ENCODE measurements around the gene EN2. TPM values are rescaled to one million over a fixed set of nuclear protein-coding genes. Genes with fewer than 3 reads are reported as not detected.

Gene EN2
- total RNA-seq (2014; rRNA removed; shearing (Covaris generic)) (not detected in 2 replicates), total RNA-seq (2022) (not detected in 2 replicates), Bru-seq, nascent RNA (not detected), BruChase-seq, experiment 1, labeled RNA remaining after a 6-hour chase (not detected), BruChase-seq, experiment 2, labeled RNA remaining after a 2-hour chase (not detected)
- long read RNA-seq: 0 reads

DNA sequence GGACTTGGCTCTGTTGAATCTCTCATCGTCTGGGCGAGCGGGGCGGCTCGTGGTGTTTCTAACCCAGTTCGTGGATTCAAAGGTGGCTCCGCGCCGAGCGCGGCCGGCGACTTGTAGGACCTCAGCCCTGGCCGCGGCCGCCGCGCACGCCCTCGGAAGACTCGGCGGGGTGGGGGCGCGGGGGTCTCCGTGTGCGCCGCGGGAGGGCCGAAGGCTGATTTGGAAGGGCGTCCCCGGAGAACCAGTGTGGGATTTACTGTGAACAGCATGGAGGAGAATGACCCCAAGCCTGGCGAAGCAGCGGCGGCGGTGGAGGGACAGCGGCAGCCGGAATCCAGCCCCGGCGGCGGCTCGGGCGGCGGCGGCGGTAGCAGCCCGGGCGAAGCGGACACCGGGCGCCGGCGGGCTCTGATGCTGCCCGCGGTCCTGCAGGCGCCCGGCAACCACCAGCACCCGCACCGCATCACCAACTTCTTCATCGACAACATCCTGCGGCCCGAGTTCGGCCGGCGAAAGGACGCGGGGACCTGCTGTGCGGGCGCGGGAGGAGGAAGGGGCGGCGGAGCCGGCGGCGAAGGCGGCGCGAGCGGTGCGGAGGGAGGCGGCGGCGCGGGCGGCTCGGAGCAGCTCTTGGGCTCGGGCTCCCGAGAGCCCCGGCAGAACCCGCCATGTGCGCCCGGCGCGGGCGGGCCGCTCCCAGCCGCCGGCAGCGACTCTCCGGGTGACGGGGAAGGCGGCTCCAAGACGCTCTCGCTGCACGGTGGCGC, at the start of gene EN2:
TSS of gene EN2 (plus strand) at position 19 of the 767 bp plus-strand sequence. CDS start at position 268, 249 bp downstream.
- Histone ChIP-seq H3K9me3 (ENCODE audit: low read length) (no peaks in the 10 kb centered on the region), H2AFZ (ENCODE audit: low read length) (no peak within 1 kb of the TSS), H3K4me3 (ENCODE audit: low read depth, low read length, poor library complexity, severe bottlenecking) (no peak within 1 kb of the TSS), H3K4me1 (ENCODE audit: insufficient read depth, low read length, poor library complexity, severe bottlenecking) (no peaks in the 10 kb centered on the region), H4K20me1 (ENCODE audit: insufficient read depth, low read length) (no peaks in the 10 kb centered on the region), H3K4me2 (ENCODE audit: low read length) (no peak within 1 kb of the TSS), H3K27ac (ENCODE audit: low read depth, low read length, poor library complexity, severe bottlenecking) (no peak within 1 kb of the TSS), H3K79me2 (ENCODE audit: insufficient read depth, low read depth, low read length) (no peaks in the 10 kb centered on the region), H3K36me3 (ENCODE audit: insufficient read depth, low read length) (no peaks in the 10 kb centered on the region), H3K9me2 (ENCODE audit: insufficient read depth, low read length) (no peaks in the 10 kb centered on the region)
- CTCF ChIA-PET (ENCODE audit: unreplicated experiment): no interaction called here
- TF ChIP-seq CTCF (conservative IDR thresholded peaks at IDR 0.05; ENCODE audit: low read length) (no peak), EZH2phosphoT487 (IDR thresholded peaks at IDR 0.05; ENCODE audit: borderline replicate concordance, low read depth, low read length) (no peak)
- DNase-seq (ENCODE audit: low spot score): no peak
- POLR2A ChIA-PET: no interaction called here
- no TSS peak for BruUV-seq (replicated peaks)
- intact Hi-C loops (cut with micrococcal nuclease; ENCODE audit: unreplicated experiment): no loop called here

GRCh38 chr7:155408651-155409586, 49.0 kb upstream of the EN2 start:
- no TSS peak for BruUV-seq (replicated peaks)
- CTCF ChIA-PET (ENCODE audit: unreplicated experiment): no interaction called here
- no peak overlapping the region for H3K27ac ChIP-seq (ENCODE audit: low read depth, low read length, poor library complexity, severe bottlenecking)

More at GRCh38 chr7:155408651-155409586, 49.0 kb upstream of the EN2 start:
- TF ChIP-seq EZH2phosphoT487 (IDR thresholded peaks at IDR 0.05; ENCODE audit: borderline replicate concordance, low read depth, low read length): no peak
- TF ChIP-seq CTCF (conservative IDR thresholded peaks at IDR 0.05; ENCODE audit: low read length): no peak
- no peaks in the 10 kb centered on the region for H3K36me3 ChIP-seq (ENCODE audit: insufficient read depth, low read length)
- intact Hi-C loops (cut with micrococcal nuclease; ENCODE audit: unreplicated experiment): no loop called here
- no peaks in the 10 kb centered on the region for H3K79me2 ChIP-seq (ENCODE audit: insufficient read depth, low read depth, low read length)
- H3K9me2 ChIP-seq (ENCODE audit: insufficient read depth, low read length): no peaks in the 10 kb centered on the region
- no peak for DNase-seq (ENCODE audit: low spot score)
- POLR2A ChIA-PET: interaction anchor here (0.5 kb wide), 1 partner anchor 1836 kb away, joined by 3 read pairs; no protein-coding TSS in a partner anchor
- no peak overlapping the region for H3K4me2 ChIP-seq (ENCODE audit: low read length)
- no peak overlapping the region for H3K4me3 ChIP-seq (ENCODE audit: low read depth, low read length, poor library complexity, severe bottlenecking)
- H4K20me1 ChIP-seq (ENCODE audit: insufficient read depth, low read length): no peaks in the 10 kb centered on the region
- H3K9me3 ChIP-seq (ENCODE audit: low read length): no peaks in the 10 kb centered on the region
- H2AFZ ChIP-seq (ENCODE audit: low read length): no peak overlapping the region
- H3K4me1 ChIP-seq (ENCODE audit: insufficient read depth, low read length, poor library complexity, severe bottlenecking): no peaks in the 10 kb centered on the region

Data from OCI-LY7 (cell line).